ENCODE results near the gene KCNA4.

Gene KCNA4

DNA sequence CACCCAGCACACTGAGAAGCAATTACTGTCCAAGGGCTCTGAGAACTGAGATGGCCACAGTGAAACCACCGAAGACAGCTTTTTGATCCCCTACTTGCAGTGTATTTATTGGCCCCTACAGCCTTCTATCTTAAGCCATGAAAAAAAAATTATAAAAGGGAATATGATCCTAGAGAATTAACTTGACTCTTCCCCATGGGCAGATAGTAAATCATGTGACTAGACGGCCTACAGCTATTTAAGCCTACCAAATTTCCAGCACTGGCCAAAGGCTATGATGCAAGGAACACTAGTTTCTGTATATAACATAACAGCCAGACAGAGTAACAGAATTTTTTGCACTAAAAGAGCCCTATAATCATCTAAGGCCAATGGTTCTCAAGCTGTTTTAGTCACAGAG lies 53.8 kb downstream of the KCNA4 start:
- no peak overlapping the region for H3K18ac ChIP-seq (ENCODE audit: low read length)
- H4K8ac ChIP-seq (ENCODE audit: low read depth, low read length) = no peak overlapping the region
- no peaks in the 10 kb centered on the region for H3K9me3 ChIP-seq (replicated peaks in 1 of 2; ENCODE audit: control insufficient read depth in 2 of 2, insufficient read depth in 1 of 2, low read depth in 1 of 2, low read length in 2 of 2)
- H3K36me3 ChIP-seq (replicated peaks in 1 of 2; ENCODE audit: control insufficient read depth in 2 of 2, insufficient read depth in 2 of 2, low read length in 2 of 2) = no peaks in the 10 kb centered on the region
- no peak overlapping the region for H2AFZ ChIP-seq (ENCODE audit: low read length)
- no peak overlapping the region for H3K9ac ChIP-seq (ENCODE audit: low read depth, low read length, poor library complexity)
- no peak overlapping the region for H3K14ac ChIP-seq (ENCODE audit: low read length)
- no peaks in the 10 kb centered on the region for H3K27me3 ChIP-seq (ENCODE audit: control insufficient read depth in 3 of 3, insufficient read depth in 3 of 3, low read depth in 1 of 3, low read length in 3 of 3)
- no peak overlapping the region for H2BK12ac ChIP-seq (ENCODE audit: low read length)
- no peak overlapping the region for H3K27ac ChIP-seq (replicated peaks; ENCODE audit: low read length)
- H3K4me2 ChIP-seq (ENCODE audit: insufficient read depth, low read length, poor library complexity, severe bottlenecking) = no peak overlapping the region
- no peaks in the 10 kb centered on the region for H3K4me1 ChIP-seq (ENCODE audit: control insufficient read depth in 2 of 2, insufficient read depth in 1 of 2, low read depth in 1 of 2, low read length in 2 of 2)
- no peak for DNase-seq (ENCODE audit: low spot score)
- H3K4ac ChIP-seq (ENCODE audit: low read length) = no peak overlapping the region
- H3K4me3 ChIP-seq (ENCODE audit: low read length in 2 of 2) = no peak overlapping the region
- no peak overlapping the region for H2BK120ac ChIP-seq (ENCODE audit: low read depth, low read length)
- no peaks in the 10 kb centered on the region for H3K79me1 ChIP-seq (ENCODE audit: low read depth, low read length)
- no peak overlapping the region for H4K91ac ChIP-seq (ENCODE audit: low read depth, low read length, poor library complexity)
- no peak overlapping the region for H2BK5ac ChIP-seq (ENCODE audit: low read length)
- no peak overlapping the region for H2BK15ac ChIP-seq (ENCODE audit: low read length)
- no peak overlapping the region for H3K23ac ChIP-seq (ENCODE audit: low read depth, low read length, poor library complexity)
- no peak overlapping the region for H2AK5ac ChIP-seq (ENCODE audit: low read depth, low read length)
- no CpG with 5 or more reads among the region's 2 CpGs for WGBS, 2 donors (ENCODE audit: extremely low coverage in 2 of 2, insufficient read length in 2 of 2, insufficient replicate concordance in 1 of 2)

DNA sequence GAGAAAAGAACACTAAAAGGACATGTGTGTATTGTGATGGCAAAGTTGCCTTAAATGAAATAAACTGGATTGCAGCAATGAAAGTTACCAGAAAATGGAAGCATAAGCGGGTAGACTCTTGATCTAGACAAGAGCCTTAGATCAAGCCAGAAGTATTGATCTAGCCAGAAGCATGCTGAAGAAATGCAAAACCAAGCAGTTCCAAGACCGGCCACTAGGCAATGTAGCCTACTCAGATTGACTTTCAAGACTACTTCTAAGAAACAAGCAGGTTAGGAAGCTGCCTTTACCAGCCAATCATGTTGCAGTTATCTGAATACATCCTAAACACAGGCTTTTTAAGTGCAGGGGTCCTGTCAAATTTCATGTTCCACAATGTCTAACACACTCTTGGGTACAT lies 54.6 kb downstream of the KCNA4 start:
- no peak overlapping the region for H4K8ac ChIP-seq (ENCODE audit: low read depth, low read length)
- no peak overlapping the region for H3K23ac ChIP-seq (ENCODE audit: low read depth, low read length, poor library complexity)
- no peak overlapping the region for H3K4ac ChIP-seq (ENCODE audit: low read length)
- no peak overlapping the region for H3K27ac ChIP-seq (replicated peaks; ENCODE audit: low read length)
- H2AK5ac ChIP-seq (ENCODE audit: low read depth, low read length) = no peak overlapping the region
- H3K79me1 ChIP-seq (ENCODE audit: low read depth, low read length) = no peaks in the 10 kb centered on the region
- no peak overlapping the region for H3K4me3 ChIP-seq (ENCODE audit: low read length in 2 of 2)
- no CpG with 5 or more reads among the region's 2 CpGs for WGBS, 2 donors (ENCODE audit: extremely low coverage in 2 of 2, insufficient read length in 2 of 2, insufficient replicate concordance in 1 of 2)
- H3K9me3 ChIP-seq (replicated peaks in 1 of 2; ENCODE audit: control insufficient read depth in 2 of 2, insufficient read depth in 1 of 2, low read depth in 1 of 2, low read length in 2 of 2) = no peaks in the 10 kb centered on the region
- H3K9ac ChIP-seq (ENCODE audit: low read depth, low read length, poor library complexity) = no peak overlapping the region
- no peak overlapping the region for H3K14ac ChIP-seq (ENCODE audit: low read length)
- H2BK120ac ChIP-seq (ENCODE audit: low read depth, low read length) = no peak overlapping the region
- H4K91ac ChIP-seq (ENCODE audit: low read depth, low read length, poor library complexity) = no peak overlapping the region
- no peak overlapping the region for H2AFZ ChIP-seq (ENCODE audit: low read length)
- H3K27me3 ChIP-seq (ENCODE audit: control insufficient read depth in 3 of 3, insufficient read depth in 3 of 3, low read depth in 1 of 3, low read length in 3 of 3) = no peaks in the 10 kb centered on the region
- no peak overlapping the region for H3K4me2 ChIP-seq (ENCODE audit: insufficient read depth, low read length, poor library complexity, severe bottlenecking)
- no peaks in the 10 kb centered on the region for H3K36me3 ChIP-seq (replicated peaks in 1 of 2; ENCODE audit: control insufficient read depth in 2 of 2, insufficient read depth in 2 of 2, low read length in 2 of 2)
- peaks cover 0 to under 1% of the 10 kb centered on the region in 2 donors for H3K4me1 ChIP-seq (ENCODE audit: control insufficient read depth in 2 of 2, insufficient read depth in 1 of 2, low read depth in 1 of 2, low read length in 2 of 2)
- no peak overlapping the region for H2BK12ac ChIP-seq (ENCODE audit: low read length)
- H2BK15ac ChIP-seq (ENCODE audit: low read length) = no peak overlapping the region
- H3K18ac ChIP-seq (ENCODE audit: low read length) = no peak overlapping the region
- DNase-seq (ENCODE audit: low spot score) = no peak
- no peak overlapping the region for H2BK5ac ChIP-seq (ENCODE audit: low read length)
